ENCODE data around the gene TNS3.
A peak's percentile ranks its signal among the peaks of the same experiment; 100 is the strongest.

Gene TNS3

DNA sequence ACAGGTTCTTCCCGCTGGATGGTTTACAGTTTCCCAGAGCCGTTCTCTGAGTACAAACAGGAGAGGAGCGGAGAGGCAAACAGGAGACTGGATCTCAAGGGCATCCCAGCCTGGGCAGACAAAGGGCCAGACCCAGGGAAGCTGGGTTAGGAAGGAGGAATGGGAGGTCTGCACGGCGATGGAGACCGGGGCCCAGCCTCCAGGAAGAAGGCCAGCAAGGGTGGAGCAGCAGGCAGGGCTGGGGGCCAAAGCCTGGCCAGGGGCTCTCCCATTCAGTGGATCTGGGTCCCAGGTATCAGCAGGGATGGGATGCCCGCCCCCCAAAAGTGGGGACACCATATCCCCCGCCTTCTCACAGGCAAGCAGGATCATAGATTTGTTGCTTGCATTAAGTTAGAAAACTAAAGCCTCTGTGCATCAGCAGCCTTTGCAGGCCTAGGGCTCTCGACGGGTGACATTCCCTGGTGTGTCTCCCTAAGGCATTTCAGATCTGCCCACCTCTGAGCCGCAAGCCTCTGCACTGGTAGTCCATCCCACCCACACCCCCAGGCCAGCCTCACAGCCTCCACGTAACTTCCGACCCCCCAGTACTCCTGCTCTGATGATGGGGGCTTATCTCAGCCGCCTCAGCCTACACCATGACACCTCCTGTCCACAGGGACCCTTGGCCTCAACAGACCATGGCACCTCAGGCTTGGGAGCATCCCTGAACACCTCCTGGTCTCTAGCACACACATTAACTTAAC lies 59.9 kb downstream of the TNS3 start:
- DNase-seq (ENCODE audit: low read depth) = no peak

- no peak for DNase-seq (ENCODE audit: low read depth)
Observed at GRCh38 chr7:47521011-47521795, 60.7 kb downstream of the TNS3 start.

- peak; percentile 96 for DNase-seq (ENCODE audit: low read depth)
Observed at GRCh38 chr7:47520406-47520805, 61.5 kb downstream of the TNS3 start.

GRCh38 chr7:47518827-47519226 lies 63.1 kb downstream of the TNS3 start:
- DNase-seq (ENCODE audit: low read depth) = no peak

- no peak for DNase-seq (ENCODE audit: low read depth)
Observed at GRCh38 chr7:47517821-47518480, 64.0 kb downstream of the TNS3 start.

- no peak for DNase-seq (ENCODE audit: low read depth)
Observed at GRCh38 chr7:47516985-47517600, 64.8 kb downstream of the TNS3 start.

- DNase-seq (ENCODE audit: low read depth) = no peak
Observed at GRCh38 chr7:47516386-47516785, 65.5 kb downstream of the TNS3 start.

DNA sequence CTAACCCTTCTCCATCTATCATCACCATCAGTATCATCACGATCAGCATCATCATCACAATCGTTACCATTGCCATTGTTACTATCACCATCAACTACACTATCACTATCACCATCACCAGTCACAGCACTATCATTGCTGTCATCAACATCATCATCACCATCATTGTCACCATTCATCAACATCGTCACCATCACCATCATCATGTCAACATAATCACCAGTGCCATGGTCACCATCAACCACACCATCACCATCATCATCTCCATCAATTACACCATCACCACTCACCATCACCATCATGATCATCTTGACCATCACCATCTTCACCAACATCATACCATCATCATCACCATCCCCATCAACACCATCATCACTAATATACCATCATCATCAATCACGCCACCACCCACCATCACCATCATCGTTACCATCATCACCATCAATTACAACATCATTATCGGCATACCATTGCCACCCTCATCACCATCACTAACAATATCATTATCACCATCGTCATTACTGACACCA lies 66.5 kb downstream of the TNS3 start:
- DNase-seq (ENCODE audit: low read depth) = no peak

GRCh38 chr7:47514818-47515217 lies 67.1 kb downstream of the TNS3 start:
- DNase-seq (ENCODE audit: low read depth) = no peak

GRCh38 chr7:47514367-47514766 lies 67.5 kb downstream of the TNS3 start:
- DNase-seq (ENCODE audit: low read depth) = no peak

DNA sequence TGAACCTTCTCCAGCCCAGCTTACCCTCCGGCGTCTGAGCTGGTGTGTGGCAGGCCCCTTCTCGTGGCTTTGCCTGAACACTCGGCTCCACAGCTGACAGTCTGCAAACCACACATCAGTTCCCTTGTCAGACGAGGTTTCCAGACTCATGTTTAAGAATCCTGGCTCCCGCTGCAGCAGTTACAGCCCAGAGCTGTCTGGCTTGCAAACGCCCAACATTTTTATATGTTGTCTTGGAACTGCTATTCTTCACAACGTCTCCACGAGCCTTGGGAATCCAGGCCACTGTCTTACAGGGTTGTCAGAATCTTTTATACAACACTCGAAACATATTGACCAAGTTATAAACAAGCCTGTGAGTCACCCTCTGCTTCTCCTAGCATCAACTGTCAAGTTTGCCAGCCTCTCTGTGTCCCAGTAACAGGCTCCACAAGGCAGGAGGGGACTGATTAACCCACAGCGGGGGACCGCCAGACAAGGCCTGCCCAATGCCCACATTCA lies 68.1 kb downstream of the TNS3 start:
- DNase-seq (ENCODE audit: low read depth) = peak; percentile 79

DNA sequence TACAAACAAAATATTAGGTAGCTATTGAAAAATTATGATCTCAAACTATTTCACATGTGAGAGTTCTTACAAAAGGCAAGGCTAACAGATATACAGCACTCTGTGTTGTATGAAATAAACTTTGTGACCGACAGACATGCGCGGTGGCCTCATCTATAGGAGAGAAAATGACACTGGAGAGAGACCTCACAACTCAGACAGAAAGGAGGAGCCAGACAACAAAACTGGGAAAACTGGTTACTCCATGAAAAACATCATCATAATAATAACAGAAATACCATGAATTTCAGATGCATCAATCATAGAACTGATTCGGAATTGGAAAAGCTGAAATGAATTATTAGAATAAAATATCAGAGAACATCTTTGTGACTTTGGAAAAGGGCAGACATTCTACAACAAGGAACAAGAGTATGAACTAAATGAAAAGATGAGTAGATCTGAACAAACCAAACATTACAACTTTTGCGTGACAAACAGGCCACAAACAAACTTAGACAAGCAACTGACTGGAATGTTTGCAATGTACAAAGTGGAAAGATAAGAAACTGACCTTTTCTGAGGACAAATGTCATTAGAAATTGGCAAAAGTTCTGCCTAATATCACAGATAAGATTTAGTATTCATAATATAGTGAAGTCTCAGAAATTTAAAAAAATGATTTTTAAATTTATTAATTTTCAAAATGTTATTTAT lies 69.3 kb downstream of the TNS3 start:
- DNase-seq (ENCODE audit: low read depth) = no peak

- DNase-seq (ENCODE audit: low read depth) = no peak
Observed at GRCh38 chr7:47511699-47512370, 70.1 kb downstream of the TNS3 start.

- no peak for DNase-seq (ENCODE audit: low read depth)
Observed at GRCh38 chr7:47510786-47511185, 71.1 kb downstream of the TNS3 start.

DNA sequence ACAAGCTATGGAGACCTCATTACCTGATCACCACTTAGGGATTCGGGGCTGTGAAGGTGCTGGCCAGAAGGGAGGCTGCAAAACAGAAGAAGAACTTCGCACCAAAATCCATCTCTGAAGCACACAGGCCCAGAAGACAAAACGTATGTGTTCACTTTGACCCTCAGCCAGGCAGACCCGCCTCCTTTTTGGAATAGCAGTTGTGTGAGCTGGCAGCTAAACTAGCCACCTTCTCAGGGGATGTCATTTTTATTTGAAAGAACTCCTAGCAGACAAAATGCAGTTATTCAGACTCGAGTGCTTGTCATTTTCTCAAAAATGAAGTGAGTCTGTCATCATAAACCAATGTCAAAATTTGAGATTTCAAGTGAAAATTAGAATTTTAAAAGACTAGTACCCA lies 71.7 kb downstream of the TNS3 start:
- no peak for DNase-seq (ENCODE audit: low read depth)

- no peak for DNase-seq (ENCODE audit: low read depth)
Observed at GRCh38 chr7:47509571-47509970, 72.3 kb downstream of the TNS3 start.

DNA sequence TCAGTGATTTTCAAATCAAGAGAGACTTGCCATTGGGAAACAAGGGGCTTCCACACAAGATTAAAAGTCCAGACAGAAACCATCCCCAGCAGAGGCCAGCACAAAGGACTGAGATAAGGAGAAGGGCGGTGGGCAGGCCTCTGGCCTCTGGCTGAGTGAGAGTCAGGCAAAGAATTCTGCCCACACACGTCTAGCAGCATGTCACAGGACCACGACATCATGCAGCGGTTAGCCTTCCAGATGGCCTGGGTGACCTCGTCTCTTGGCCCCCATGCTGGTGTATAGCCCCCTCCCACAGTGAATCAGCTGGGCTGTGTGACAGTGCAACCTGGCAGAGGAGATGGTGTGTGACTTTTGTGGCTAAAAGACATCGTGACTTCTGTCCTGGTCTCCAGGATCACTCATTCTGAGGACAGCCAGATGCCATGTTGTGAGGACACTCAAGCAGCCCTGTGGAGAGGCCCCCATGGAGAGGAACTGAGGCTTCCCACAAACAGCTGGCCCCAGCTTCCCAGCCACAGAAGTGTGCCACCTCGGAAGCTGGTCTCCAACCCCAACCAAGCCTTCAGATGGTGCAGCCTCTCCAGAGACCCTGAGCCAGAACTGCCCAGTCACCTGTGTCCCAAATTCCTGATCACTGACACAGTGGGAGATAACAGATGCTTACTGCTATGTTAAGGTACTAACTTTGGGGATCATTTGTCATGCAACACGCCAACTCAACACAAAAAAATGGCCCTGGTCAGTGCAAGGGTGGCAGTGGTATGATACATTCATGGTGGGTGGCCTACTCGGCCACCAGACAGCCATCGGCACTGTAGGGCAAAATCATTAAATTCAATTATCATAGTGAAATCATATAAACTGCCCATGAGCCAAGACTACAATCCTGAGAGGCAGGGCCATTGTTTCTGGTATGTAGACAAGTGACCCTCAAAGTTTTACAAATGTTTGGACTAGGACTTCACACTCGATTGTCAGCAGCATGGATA lies 73.2 kb downstream of the TNS3 start:
- DNase-seq (ENCODE audit: low read depth) = no peak

GRCh38 chr7:47507522-47507921 lies 74.4 kb downstream of the TNS3 start:
- no peak for DNase-seq (ENCODE audit: low read depth)

All from GM04504 (cell line).